ENCODE measurements around the gene TRDMT1.

TRDMT1 gene

GRCh38 chr10:17141504-17142229, 59.8 kb downstream of the TRDMT1 start:
- no peak for TF ChIP-seq CTCF (IDR thresholded peaks at IDR 0.05; ENCODE audit: borderline replicate concordance, insufficient read depth, low read depth, low read length)
- H3K4me3 ChIP-seq (ENCODE audit: low read depth, low read length): no peak overlapping the region

GRCh38 chr10:17140386-17140761, 61.1 kb downstream of the TRDMT1 start:
- H3K4me3 ChIP-seq (ENCODE audit: low read depth, low read length): no peak overlapping the region
- TF ChIP-seq CTCF (IDR thresholded peaks at IDR 0.05; ENCODE audit: borderline replicate concordance, insufficient read depth, low read depth, low read length): no peak

GRCh38 chr10:17138460-17139042, 62.9 kb downstream of the TRDMT1 start:
- no peak for TF ChIP-seq CTCF (IDR thresholded peaks at IDR 0.05; ENCODE audit: borderline replicate concordance, insufficient read depth, low read depth, low read length)
- H3K4me3 ChIP-seq (ENCODE audit: low read depth, low read length): no peak overlapping the region

- H3K4me3 ChIP-seq (ENCODE audit: low read depth, low read length): no peak overlapping the region
- no peak for TF ChIP-seq CTCF (IDR thresholded peaks at IDR 0.05; ENCODE audit: borderline replicate concordance, insufficient read depth, low read depth, low read length)
These were observed 66.7 kb downstream of the TRDMT1 start for GRCh38 chr10:17134737-17135260.

- no peak overlapping the region for H3K4me3 ChIP-seq (ENCODE audit: low read depth, low read length)
- no peak for TF ChIP-seq CTCF (IDR thresholded peaks at IDR 0.05; ENCODE audit: borderline replicate concordance, insufficient read depth, low read depth, low read length)
These were observed 67.2 kb downstream of the TRDMT1 start for GRCh38 chr10:17134282-17134681.

- TF ChIP-seq CTCF (IDR thresholded peaks at IDR 0.05; ENCODE audit: borderline replicate concordance, insufficient read depth, low read depth, low read length): no peak
- H3K4me3 ChIP-seq (ENCODE audit: low read depth, low read length): no peak within 1 kb of the TSS
These were observed 71.7 kb downstream of the TRDMT1 start, which contains the start of gene CUBN for GRCh38 chr10:17129741-17130140. TSS of gene CUBN (minus strand) at chr10:17129811. CDS start at chr10:17129765, 46 bp downstream.

- TF ChIP-seq CTCF (IDR thresholded peaks at IDR 0.05; ENCODE audit: borderline replicate concordance, insufficient read depth, low read depth, low read length): no peak
These were observed 73.2 kb downstream of the TRDMT1 start for GRCh38 chr10:17128261-17128660.

More at GRCh38 chr10:17128261-17128660, 73.2 kb downstream of the TRDMT1 start:
- no peak overlapping the region for H3K4me3 ChIP-seq (ENCODE audit: low read depth, low read length)

Measured in GM12875 (cell line).